ENCODE measurements around the gene NPB.

- no peak for TF ChIP-seq CTCF (IDR thresholded peaks at IDR 0.05)
- TF ChIP-seq POLR2AphosphoS5 (IDR thresholded peaks at IDR 0.05), result no peak
- TF ChIP-seq POLR2A (IDR thresholded peaks at IDR 0.05), result no peak
- TF ChIP-seq EP300 (IDR thresholded peaks at IDR 0.05), result no peak
These were observed 17.5 kb upstream of the NPB start for GRCh38 chr17:81884520-81884919.
